HepG2 (cell line): ENCODE measurements around the gene NTS.

Source experiments
- MED1 ChIP-seq: sonication (generic); formaldehyde crosslinking; IDR thresholded peaks from 2 replicates; pipeline ENCODE4 v1.4.0; 2020; ENCODE audit warnings: missing genetic modification reagents
- NONO ChIP-seq, 2 experiments: fragments of 450-650 bp in 1 of 2; sonication (generic) in 1 of 2; formaldehyde crosslinking in 1 of 2; IDR thresholded peaks in 1 of 2; conservative IDR thresholded peaks in 1 of 2; 2 replicates each; pipeline versions ENCODE4 v1.6.1 to v1.8.0; 2017 to 2022; ENCODE audit warnings: mild to moderate bottlenecking in 1 of 2, missing genetic modification reagents in 1 of 2, moderate library complexity in 1 of 2
- ZNF75D ChIP-seq: sonication (generic); formaldehyde crosslinking; IDR thresholded peaks from 2 replicates; pipeline ENCODE4 v1.8.1; 2023; ENCODE audit warnings: missing genetic modification reagents, mild to moderate bottlenecking, borderline replicate concordance

DNA sequence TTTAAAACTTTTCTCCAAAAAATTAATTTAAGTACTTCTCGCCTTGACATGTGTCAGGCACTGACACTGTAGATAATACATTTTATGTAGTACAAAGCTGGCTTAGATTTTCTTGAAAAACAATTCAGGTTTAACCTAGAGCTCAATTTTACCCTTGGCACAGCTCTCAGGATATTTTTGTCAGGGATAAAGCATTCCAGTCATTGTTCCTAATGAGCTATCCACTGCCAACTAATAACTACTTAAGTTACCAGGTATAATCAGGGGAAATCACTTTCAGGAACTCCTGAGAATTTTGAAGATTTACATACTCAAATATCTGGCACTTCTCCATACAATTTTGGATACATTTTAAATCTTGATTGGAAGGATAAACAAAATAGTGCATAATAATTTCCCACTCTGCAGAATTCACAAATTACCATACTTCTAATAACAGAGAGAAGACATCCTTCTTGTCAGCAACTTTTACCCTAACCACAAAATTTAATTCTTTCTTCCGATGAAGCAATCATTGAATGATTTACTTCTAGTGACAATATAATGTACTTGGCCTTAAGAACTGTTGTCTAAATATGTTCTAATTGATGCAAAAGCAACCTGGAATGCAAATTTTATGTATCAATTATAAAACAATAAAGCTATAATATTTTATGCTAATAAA is 42.6 kb upstream of the NTS start:
- TF ChIP-seq NONO (IDR thresholded peaks at IDR 0.05) (no peak), NONO (CRISPR knock-in tag; conservative IDR thresholded peaks at IDR 0.05) (no peak), ZNF75D (CRISPR knock-in tag) (no peak), MED1 (no peak)
